Measurements from ENCODE around the gene IQCE. TPM values are rescaled to one million over a fixed set of nuclear protein-coding genes. Genes with fewer than 3 reads are reported as not detected.

IQCE gene
- total RNA-seq, 1 donor from 2014 or later = 5.2 TPM

- intact Hi-C loops (cut with DNase I) = no loop called here
- H3K9me3 ChIP-seq = no peaks in the 10 kb centered on the region
- H3K4me1 ChIP-seq = no peaks in the 10 kb centered on the region
- H3K36me3 ChIP-seq = peaks cover 0 to 60% of the 10 kb centered on the region in 2 donors
- no peak overlapping the region for H3K4me3 ChIP-seq
- TF ChIP-seq, protein P1, sequence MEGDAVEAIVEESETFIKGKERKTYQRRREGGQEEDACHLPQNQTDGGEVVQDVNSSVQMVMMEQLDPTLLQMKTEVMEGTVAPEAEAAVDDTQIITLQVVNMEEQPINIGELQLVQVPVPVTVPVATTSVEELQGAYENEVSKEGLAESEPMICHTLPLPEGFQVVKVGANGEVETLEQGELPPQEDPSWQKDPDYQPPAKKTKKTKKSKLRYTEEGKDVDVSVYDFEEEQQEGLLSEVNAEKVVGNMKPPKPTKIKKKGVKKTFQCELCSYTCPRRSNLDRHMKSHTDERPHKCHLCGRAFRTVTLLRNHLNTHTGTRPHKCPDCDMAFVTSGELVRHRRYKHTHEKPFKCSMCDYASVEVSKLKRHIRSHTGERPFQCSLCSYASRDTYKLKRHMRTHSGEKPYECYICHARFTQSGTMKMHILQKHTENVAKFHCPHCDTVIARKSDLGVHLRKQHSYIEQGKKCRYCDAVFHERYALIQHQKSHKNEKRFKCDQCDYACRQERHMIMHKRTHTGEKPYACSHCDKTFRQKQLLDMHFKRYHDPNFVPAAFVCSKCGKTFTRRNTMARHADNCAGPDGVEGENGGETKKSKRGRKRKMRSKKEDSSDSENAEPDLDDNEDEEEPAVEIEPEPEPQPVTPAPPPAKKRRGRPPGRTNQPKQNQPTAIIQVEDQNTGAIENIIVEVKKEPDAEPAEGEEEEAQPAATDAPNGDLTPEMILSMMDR (IDR thresholded peaks at IDR 0.05) = no peak
- TF ChIP-seq POLR2AphosphoS5 (IDR thresholded peaks at IDR 0.05; ENCODE audit: insufficient read depth in 1 of 2, low read depth in 1 of 2) (no peak), POLR2A (IDR thresholded peaks at IDR 0.05) (no peak)
- no peak for DNase-seq (ENCODE audit: extremely low spot score in 2 of 2)
- H3K27me3 ChIP-seq = no peaks in the 10 kb centered on the region
- no peak overlapping the region for H3K27ac ChIP-seq
Observed at GRCh38 chr7:2596464-2597272, 37.9 kb downstream of the IQCE start.

DNA sequence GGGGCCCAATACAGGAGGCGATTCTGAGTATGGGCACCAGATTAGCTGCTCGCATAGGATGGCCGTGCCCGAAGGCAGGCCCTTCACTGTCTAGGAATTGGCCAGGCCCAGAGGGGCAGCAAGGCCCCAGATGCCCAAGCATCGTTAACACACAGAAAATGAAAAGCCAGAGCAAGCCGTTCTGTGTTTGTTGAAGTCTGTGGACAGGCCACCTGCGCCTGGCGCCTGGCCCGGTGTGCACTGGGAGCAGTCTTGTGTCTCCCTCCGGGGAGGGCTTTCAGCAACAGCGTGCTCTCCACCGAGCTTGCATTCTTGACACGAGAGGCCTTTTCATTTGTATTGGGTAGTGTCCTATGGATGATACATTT is 38.5 kb downstream of the IQCE start:
- no peak for DNase-seq (ENCODE audit: extremely low spot score in 2 of 2)
- H3K27me3 ChIP-seq = no peaks in the 10 kb centered on the region
- peaks cover 0 to 60% of the 10 kb centered on the region in 2 donors for H3K36me3 ChIP-seq
- H3K4me1 ChIP-seq = no peaks in the 10 kb centered on the region
- H3K27ac ChIP-seq = no peak overlapping the region
- no peak for TF ChIP-seq POLR2AphosphoS5 (IDR thresholded peaks at IDR 0.05; ENCODE audit: insufficient read depth in 1 of 2, low read depth in 1 of 2)
- TF ChIP-seq POLR2A (IDR thresholded peaks at IDR 0.05) = no peak
- TF ChIP-seq, protein P1 (IDR thresholded peaks at IDR 0.05) = no peak
- no peak overlapping the region for H3K4me3 ChIP-seq
- no peaks in the 10 kb centered on the region for H3K9me3 ChIP-seq
- intact Hi-C loops (cut with DNase I) = no loop called here

- no peak overlapping the region for H3K4me3 ChIP-seq
- no peak overlapping the region for H3K27ac ChIP-seq
- intact Hi-C loops (cut with DNase I) = no loop called here
- H3K9me3 ChIP-seq = no peaks in the 10 kb centered on the region
- no peaks in the 10 kb centered on the region for H3K27me3 ChIP-seq
- no peak for DNase-seq (ENCODE audit: extremely low spot score in 2 of 2)
- TF ChIP-seq POLR2A (IDR thresholded peaks at IDR 0.05) (no peak), POLR2AphosphoS5 (IDR thresholded peaks at IDR 0.05; ENCODE audit: insufficient read depth in 1 of 2, low read depth in 1 of 2) (no peak)
- TF ChIP-seq, protein P1 (IDR thresholded peaks at IDR 0.05) = no peak
- peaks cover 0 to 52% of the 10 kb centered on the region in 2 donors for H3K36me3 ChIP-seq
- H3K4me1 ChIP-seq = no peaks in the 10 kb centered on the region
Observed at GRCh38 chr7:2598154-2598823, 39.5 kb downstream of the IQCE start.

- Histone ChIP-seq H3K4me3 (no peak overlapping the region), H3K27ac (no peak overlapping the region), H3K27me3 (no peaks in the 10 kb centered on the region), H3K36me3 (peaks cover 0 to 38% of the 10 kb centered on the region in 2 donors), H3K9me3 (no peaks in the 10 kb centered on the region), H3K4me1 (no peaks in the 10 kb centered on the region)
- TF ChIP-seq POLR2A (IDR thresholded peaks at IDR 0.05) (no peak), POLR2AphosphoS5 (IDR thresholded peaks at IDR 0.05; ENCODE audit: insufficient read depth in 1 of 2, low read depth in 1 of 2) (no peak)
- TF ChIP-seq, protein P1 (IDR thresholded peaks at IDR 0.05) = no peak
- DNase-seq (ENCODE audit: extremely low spot score in 2 of 2) = no peak
- intact Hi-C loops (cut with DNase I) = no loop called here
Observed at GRCh38 chr7:2601065-2601464, 42.3 kb downstream of the IQCE start.

DNA sequence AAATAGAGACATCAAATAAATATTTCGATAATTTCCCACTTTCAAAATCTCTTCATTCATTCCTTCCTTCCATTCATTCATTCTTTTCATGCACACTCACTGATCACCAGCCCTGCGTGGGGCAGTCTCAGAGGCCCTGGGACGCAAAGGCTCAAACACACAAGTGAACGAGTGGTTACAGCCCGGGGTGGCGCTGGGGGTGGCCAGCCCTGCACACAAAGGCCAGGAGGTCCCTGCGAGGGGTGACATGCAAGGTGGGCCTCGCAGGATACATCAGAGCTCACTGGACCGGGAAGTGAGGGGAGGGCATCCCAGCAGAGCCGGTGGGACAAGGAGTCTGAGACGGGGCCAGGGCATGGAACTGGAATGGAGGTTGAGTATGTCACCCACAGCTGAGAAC is 43.1 kb downstream of the IQCE start:
- intact Hi-C loops (cut with DNase I) = no loop called here
- no peak for DNase-seq (ENCODE audit: extremely low spot score in 2 of 2)
- Histone ChIP-seq H3K4me3 (no peak overlapping the region), H3K9me3 (no peaks in the 10 kb centered on the region), H3K27ac (no peak overlapping the region), H3K27me3 (no peaks in the 10 kb centered on the region), H3K36me3 (peaks cover 0 to 34% of the 10 kb centered on the region in 2 donors), H3K4me1 (peaks cover 7% of the 10 kb centered on the region)
- no peak for TF ChIP-seq POLR2A (IDR thresholded peaks at IDR 0.05)
- no peak for TF ChIP-seq POLR2AphosphoS5 (IDR thresholded peaks at IDR 0.05; ENCODE audit: insufficient read depth in 1 of 2, low read depth in 1 of 2)
- TF ChIP-seq, protein P1 (IDR thresholded peaks at IDR 0.05) = no peak
